K562 (cell line): ENCODE data around the gene IL33.

Source experiments
- BHLHE40 ChIP-seq: IDR thresholded peaks from 2 replicates; pipeline ENCODE4 v1.6.1; 2011; ENCODE audit warnings: low read length, improper control_type of control experiment
- CTCF ChIP-seq, 3 experiments: IDR thresholded peaks in 2 of 3; conservative IDR thresholded peaks in 1 of 3; 2 replicates each; pipeline ENCODE4 v1.5.1; 2011 to 2012; ENCODE audit warnings: low read length in 3 of 3, mild to moderate bottlenecking in 3 of 3, control low read depth in 2 of 3, improper control_type of control experiment in 1 of 3, inconsistent platforms in 1 of 3, low read depth in 1 of 3, mixed read lengths in 1 of 3, moderate library complexity in 1 of 3; ENCODE audit not compliant: insufficient read depth in 2 of 3
- EHMT2 ChIP-seq: fragments of 450-650 bp; IDR thresholded peaks from 2 replicates; pipeline ENCODE4 v1.6.1; 2018; ENCODE audit warnings: antibody characterized with exemption
- MAZ ChIP-seq, 2 experiments: fragments of 450-650 bp in 1 of 2; sonication (generic) in 1 of 2; formaldehyde crosslinking; IDR thresholded peaks in 1 of 2; conservative IDR thresholded peaks in 1 of 2; 2 replicates each; pipeline versions ENCODE4 v1.4.0 to v1.5.0; 2020; ENCODE audit warnings: mild to moderate bottlenecking in 1 of 2, missing genetic modification reagents in 1 of 2
- PML ChIP-seq: IDR thresholded peaks from 2 replicates; pipeline ENCODE4 v1.6.1; 2012; ENCODE audit warnings: low read length, inconsistent platforms
- POLR2AphosphoS5 ChIP-seq: IDR thresholded peaks from 2 replicates; pipeline ENCODE4 v1.6.1; 2011; ENCODE audit warnings: mild to moderate bottlenecking, low read depth, low read length, moderate library complexity; ENCODE audit not compliant: control insufficient read depth, insufficient read depth
- RBBP5 ChIP-seq: fragments of 200-600 bp; sonication (generic); IDR thresholded peaks from 2 replicates; pipeline ENCODE4 v1.6.1; 2012; ENCODE audit warnings: borderline replicate concordance, mild to moderate bottlenecking, low read length, control low read depth, inconsistent platforms; ENCODE audit not compliant: insufficient read depth, poor library complexity, severe bottlenecking
- TCF7L2 ChIP-seq: fragments of 150-350 bp; IDR thresholded peaks from 2 replicates; pipeline ENCODE4 v1.6.1; 2016; ENCODE audit warnings: low read depth, mild to moderate bottlenecking, low read length, moderate library complexity
- ZNF318 ChIP-seq, 2 experiments: fragments of 450-650 bp; IDR thresholded peaks; 2 replicates each; pipeline ENCODE4 v1.6.1; 2016; ENCODE audit warnings: mild to moderate bottlenecking in 2 of 2, borderline replicate concordance in 1 of 2, low read depth in 1 of 2, moderate library complexity in 1 of 2
- ZNF436 ChIP-seq: fragments of 250-450, 450-650 bp; sonication (Bioruptor Pico); formaldehyde crosslinking; IDR thresholded peaks from 2 replicates; pipeline ENCODE4 v1.7.0; 2020; ENCODE audit warnings: mild to moderate bottlenecking

- TF ChIP-seq EHMT2 (no peak), BHLHE40 (no peak), MAZ (CRISPR knock-in tag; conservative IDR thresholded peaks at IDR 0.05 in 1 of 2, IDR thresholded peaks at IDR 0.05 in 1 of 2) (no peak), POLR2AphosphoS5 (no peak), ZNF318 (IDR thresholded peaks at IDR 0.05; ENCODE audit: borderline replicate concordance in 1 of 2, low read depth in 1 of 2) (no peak), RBBP5 (no peak), PML (no peak), ZNF436 (no peak), CTCF (IDR thresholded peaks at IDR 0.05 in 2 of 3, conservative IDR thresholded peaks at IDR 0.05 in 1 of 3; ENCODE audit: insufficient read depth in 2 of 3, low read depth in 1 of 3, low read length in 3 of 3) (no peak), TCF7L2 (no peak)
Measured at GRCh38 chr9:6219040-6219439, 3.4 kb downstream of the IL33 start.
